Ishikawa (cell line): ENCODE results near the gene MGLL.

Experiments used
- CEBPB ChIP-seq: IDR thresholded peaks from 2 replicates; pipeline ENCODE4 v1.6.1; 2012
- CREB1 ChIP-seq: IDR thresholded peaks from 2 replicates; pipeline ENCODE4 v1.6.1; 2012; ENCODE audit warnings: low read depth
- EGR1 ChIP-seq: IDR thresholded peaks from 2 replicates; pipeline ENCODE4 v1.6.1; 2012
- EP300 ChIP-seq: IDR thresholded peaks from 2 replicates; pipeline ENCODE4 v1.6.1; 2012; ENCODE audit warnings: borderline replicate concordance
- FOXM1 ChIP-seq: IDR thresholded peaks from 2 replicates; pipeline ENCODE4 v1.6.1; 2012; ENCODE audit warnings: low read depth, borderline replicate concordance
- MAX ChIP-seq: IDR thresholded peaks from 2 replicates; pipeline ENCODE4 v1.6.1; 2012
- NFIC ChIP-seq: IDR thresholded peaks from 2 replicates; pipeline ENCODE4 v1.6.1; 2012
- RAD21 ChIP-seq: IDR thresholded peaks from 2 replicates; pipeline ENCODE4 v1.6.1; 2012; ENCODE audit warnings: low read depth
- REST ChIP-seq: IDR thresholded peaks from 2 replicates; pipeline ENCODE4 v1.6.1; 2012; ENCODE audit warnings: low read depth, mild to moderate bottlenecking
- TAF1 ChIP-seq: IDR thresholded peaks from 2 replicates; pipeline ENCODE4 v1.6.1; 2012; ENCODE audit warnings: low read depth, mild to moderate bottlenecking
- TCF12 ChIP-seq: IDR thresholded peaks from 2 replicates; pipeline ENCODE4 v1.6.1; 2012; ENCODE audit warnings: low read depth
- TEAD4 ChIP-seq: IDR thresholded peaks from 2 replicates; pipeline ENCODE4 v1.6.1; 2012
- USF1 ChIP-seq: IDR thresholded peaks from 2 replicates; pipeline ENCODE4 v1.6.1; 2012
- YY1 ChIP-seq: IDR thresholded peaks from 2 replicates; pipeline ENCODE4 v1.6.1; 2012; ENCODE audit warnings: low read depth
- ZBTB7A ChIP-seq: IDR thresholded peaks from 2 replicates; pipeline ENCODE4 v1.6.1; 2012; ENCODE audit warnings: low read depth

The MGLL gene

GRCh38 chr3:127803619-127804018, 18.7 kb downstream of the MGLL start:
- TF ChIP-seq CREB1: no peak
- no peak for TF ChIP-seq FOXM1
- TF ChIP-seq YY1: no peak
- TF ChIP-seq NFIC: no peak
- TF ChIP-seq RAD21: no peak
- TF ChIP-seq TEAD4: no peak
- TF ChIP-seq EGR1: no peak
- no peak for TF ChIP-seq TCF12
- TF ChIP-seq CEBPB: no peak
- no peak for TF ChIP-seq EP300
- TF ChIP-seq ZBTB7A: no peak
- no peak for TF ChIP-seq REST
- no peak for TF ChIP-seq MAX
- TF ChIP-seq USF1: no peak
- no peak for TF ChIP-seq TAF1

- TF ChIP-seq MAX (no peak), EGR1 (no peak), FOXM1 (no peak), TAF1 (no peak), YY1 (no peak)
Observed at GRCh38 chr3:127802606-127803005, 19.7 kb downstream of the MGLL start.

GRCh38 chr3:127801731-127802313, 20.5 kb downstream of the MGLL start:
- TF ChIP-seq TEAD4 (no peak), REST (no peak), USF1 (no peak), MAX (no peak), FOXM1 (no peak), CREB1 (no peak), TCF12 (no peak), CEBPB (no peak), EP300 (no peak), ZBTB7A (no peak)

GRCh38 chr3:127800508-127800907, 21.8 kb downstream of the MGLL start:
- TF ChIP-seq TAF1 (no peak), YY1 (no peak), CEBPB (no peak), EP300 (no peak), TCF12 (no peak), NFIC (no peak), USF1 (no peak), REST (no peak), EGR1 (no peak), ZBTB7A (no peak), FOXM1 (no peak), CREB1 (no peak), RAD21 (no peak), TEAD4 (no peak), MAX (no peak)
